Kidney (tissue), 14 donors: ENCODE data around the gene IDNK. TPM values are rescaled to one million over a fixed set of nuclear protein-coding genes. Genes with fewer than 3 reads are reported as not detected.

Experiments used
- DNase-seq, 5 donors: peaks; one replicate each; pipeline ENCODE4 v3.0.0-alpha.2; 2013 to 2020
- FAIRE-seq: peaks from 2 replicates; lab custom pipeline; 2012; peaks lifted over from hg19 to GRCh38; lab: Jason Lieb, UNC
- H3K27ac ChIP-seq, 2 donors: one replicate each; pipeline ENCODE4 v1.7.0; 2013; ENCODE audit warnings: low read depth in 2 of 2, low read length in 2 of 2, inconsistent platforms in 1 of 2
- H3K27me3 ChIP-seq: one replicate; pipeline ENCODE4 v1.7.1; 2013; ENCODE audit warnings: low read length, inconsistent platforms; ENCODE audit not compliant: control insufficient read depth, insufficient read depth
- H3K36me3 ChIP-seq, 3 donors: one replicate each; pipeline versions ENCODE4 v1.7.0 to v1.7.1; 2013; ENCODE audit warnings: low read length in 3 of 3, control low read depth in 1 of 3, inconsistent platforms in 1 of 3; ENCODE audit not compliant: insufficient read depth in 3 of 3, control insufficient read depth in 2 of 3
- H3K4me1 ChIP-seq, 3 donors: one replicate each; pipeline versions ENCODE4 v1.7.0 to v1.7.1; 2013; ENCODE audit warnings: low read length in 3 of 3, inconsistent platforms in 1 of 3, low read depth in 1 of 3; ENCODE audit not compliant: control insufficient read depth in 2 of 3, insufficient read depth in 2 of 3
- H3K4me3 ChIP-seq, 3 donors: one replicate each; pipeline versions ENCODE4 v1.7.0 to v1.8.1; 2013; ENCODE audit warnings: low read length in 3 of 3, control low read depth in 1 of 3, inconsistent platforms in 1 of 3
- H3K9ac ChIP-seq, 3 donors: one replicate each; pipeline versions ENCODE4 v1.7.0 to v1.7.1; 2013; ENCODE audit warnings: low read length in 3 of 3, control low read depth in 1 of 3, inconsistent platforms in 1 of 3
- H3K9me3 ChIP-seq, 3 donors: one replicate each; pipeline versions ENCODE4 v1.7.0 to v1.7.1; 2013; ENCODE audit warnings: low read length in 3 of 3, control low read depth in 1 of 3, inconsistent platforms in 1 of 3; ENCODE audit not compliant: control insufficient read depth in 2 of 3, insufficient read depth in 1 of 3
- CTCF ChIP-seq: IDR thresholded peaks from 3 replicates; pipeline ENCODE4 v1.5.1; 2012; ENCODE audit warnings: mild to moderate bottlenecking, moderate library complexity, borderline replicate concordance; ENCODE audit not compliant: insufficient read depth; ENCODE audit errors: extremely low read depth
- intact Hi-C: fragments of 100-400 bp; cut with DNase I; formaldehyde crosslinking; loops from one replicate; pipeline ENCODE4 v1.11.1; 2022
- polyA plus RNA-seq: library from polyadenylated mRNA; stranded (reverse); fragments of 350-450 nt; fragmentation: Illumina TruSeq; extraction: RNeasy Lipid Tissue Mini Kit (QIAGEN cat#74804); gene quantifications from one replicate; pipeline ENCODE4 v1.2.3, GENCODE V29; 2014; ENCODE audit warnings: low read depth, low replicate concordance; ENCODE audit not compliant: insufficient read depth
- total RNA-seq: library from RNA; stranded (reverse); fragmentation: NEBNext Ultra II Directional; extraction: Animal tissue kit (Norgen Biotek cat#: 25700); gene quantifications from one replicate; pipeline ENCODE4 v1.2.1, GENCODE V29; 2021
- donor health status: control.
- donor health status: control.
- donor health status: control.
- donor health status: control.
- donor health status: control.
- donor health status: DM: yes; HTN: yes; CAD: no.
- donor health status: Normal renal cell carcinoma (clear cell type).

IDNK gene
- total and polyA plus RNA-seq, 2 donors from 2014 or later, result 7.4 to 39.2 TPM

GRCh38 chr9:83665580-83666200 is 42.7 kb downstream of the IDNK start:
- intact Hi-C loops, result no loop called here
- FAIRE-seq, result no peak
- no peak for DNase-seq
- H3K36me3 ChIP-seq, result peaks cover 0 to 29% (median 12%) of the 10 kb centered on the region in 3 donors
- H3K27ac ChIP-seq, result no peak overlapping the region
- TF ChIP-seq CTCF, result no peak
- no peaks in the 10 kb centered on the region for H3K27me3 ChIP-seq
- H3K9me3 ChIP-seq, result no peaks in the 10 kb centered on the region
- H3K4me1 ChIP-seq, result no peaks in the 10 kb centered on the region
- no peak overlapping the region for H3K9ac ChIP-seq
- H3K4me3 ChIP-seq, result no peak overlapping the region

GRCh38 chr9:83669067-83669466 is 46.1 kb downstream of the IDNK start:
- intact Hi-C loops, result no loop called here
- no peak overlapping the region for H3K27ac ChIP-seq
- TF ChIP-seq CTCF, result no peak
- H3K9me3 ChIP-seq, result no peaks in the 10 kb centered on the region
- no peaks in the 10 kb centered on the region for H3K27me3 ChIP-seq
- no peak overlapping the region for H3K9ac ChIP-seq
- no peaks in the 10 kb centered on the region for H3K4me1 ChIP-seq
- peaks cover 6 to 13% (median 10%) of the 10 kb centered on the region in 3 donors for H3K36me3 ChIP-seq
- no peak overlapping the region for H3K4me3 ChIP-seq
- FAIRE-seq (no peak), DNase-seq (no peak)

- intact Hi-C loops, result no loop called here
- Histone ChIP-seq H3K27me3 (no peaks in the 10 kb centered on the region), H3K4me1 (no peaks in the 10 kb centered on the region), H3K27ac (no peak overlapping the region), H3K4me3 (no peak overlapping the region), H3K36me3 (peaks cover 6 to 14% (median 9%) of the 10 kb centered on the region in 3 donors), H3K9me3 (no peaks in the 10 kb centered on the region), H3K9ac (no peak overlapping the region)
- FAIRE-seq (no peak), DNase-seq (no peak)
- TF ChIP-seq CTCF, result no peak
These were observed 47.4 kb downstream of the IDNK start for GRCh38 chr9:83670381-83670780.

GRCh38 chr9:83671451-83671850 is 48.5 kb downstream of the IDNK start:
- H3K36me3 ChIP-seq, result peaks cover 6 to 14% (median 9%) of the 10 kb centered on the region in 3 donors
- TF ChIP-seq CTCF, result no peak
- no peak overlapping the region for H3K27ac ChIP-seq
- intact Hi-C loops, result no loop called here
- no peaks in the 10 kb centered on the region for H3K27me3 ChIP-seq
- DNase-seq, result no peak
- H3K4me1 ChIP-seq, result no peaks in the 10 kb centered on the region
- no peak overlapping the region for H3K9ac ChIP-seq
- H3K9me3 ChIP-seq, result no peaks in the 10 kb centered on the region
- FAIRE-seq, result no peak
- H3K4me3 ChIP-seq, result no peak overlapping the region
